ENCODE data around the gene ADGRD1.

ADGRD1 gene

DNA sequence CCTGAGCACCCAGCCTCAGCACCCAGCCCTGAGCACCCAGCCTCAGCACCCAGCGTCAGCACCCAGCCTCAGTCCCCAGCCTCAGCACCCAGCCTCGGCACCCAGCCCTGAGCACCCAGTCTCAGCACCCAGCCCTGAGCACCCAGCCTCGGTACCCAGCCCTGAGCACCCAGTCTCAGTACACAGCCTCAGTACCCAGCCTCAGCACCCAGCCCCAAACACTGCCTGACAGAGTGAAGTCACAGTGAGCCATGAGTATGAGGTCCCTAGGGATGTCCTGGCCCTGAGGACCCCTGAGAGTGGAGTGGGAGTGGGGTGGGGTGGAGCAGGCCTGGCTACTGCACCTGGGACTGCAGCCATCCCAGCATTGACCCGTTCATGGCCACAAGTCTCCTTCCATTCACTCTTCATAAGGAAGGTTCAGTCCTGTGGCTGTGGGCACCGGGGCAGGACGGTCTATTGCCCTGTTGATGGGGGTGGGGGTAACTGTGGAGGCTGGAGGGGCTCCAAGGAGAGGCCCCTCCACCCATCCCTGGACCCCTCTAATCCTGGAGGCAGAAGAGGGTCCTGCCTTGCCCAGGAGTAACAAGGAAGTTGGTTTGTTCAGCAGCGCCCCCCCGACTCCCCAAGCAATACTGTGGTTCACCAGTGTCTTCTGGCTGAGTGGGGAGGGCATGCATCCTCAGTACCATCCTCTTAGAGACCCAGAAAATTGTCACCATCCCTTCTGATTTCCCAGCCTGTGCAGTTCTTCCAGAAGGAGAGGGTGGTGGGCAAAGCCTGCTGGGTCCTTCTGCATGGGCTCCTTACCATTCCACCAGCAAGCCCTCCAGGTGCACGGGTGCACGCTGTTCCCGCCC, 140.5 kb downstream of the ADGRD1 start:
- H3K4me3 ChIP-seq (ENCODE audit: low read depth, low read length): no peak overlapping the region
- ChIA-PET CTCF (no interaction called here), POLR2A (no interaction called here)
- no peak for DNase-seq (ENCODE audit: low read depth, low spot score)
- TF ChIP-seq, protein P1, sequence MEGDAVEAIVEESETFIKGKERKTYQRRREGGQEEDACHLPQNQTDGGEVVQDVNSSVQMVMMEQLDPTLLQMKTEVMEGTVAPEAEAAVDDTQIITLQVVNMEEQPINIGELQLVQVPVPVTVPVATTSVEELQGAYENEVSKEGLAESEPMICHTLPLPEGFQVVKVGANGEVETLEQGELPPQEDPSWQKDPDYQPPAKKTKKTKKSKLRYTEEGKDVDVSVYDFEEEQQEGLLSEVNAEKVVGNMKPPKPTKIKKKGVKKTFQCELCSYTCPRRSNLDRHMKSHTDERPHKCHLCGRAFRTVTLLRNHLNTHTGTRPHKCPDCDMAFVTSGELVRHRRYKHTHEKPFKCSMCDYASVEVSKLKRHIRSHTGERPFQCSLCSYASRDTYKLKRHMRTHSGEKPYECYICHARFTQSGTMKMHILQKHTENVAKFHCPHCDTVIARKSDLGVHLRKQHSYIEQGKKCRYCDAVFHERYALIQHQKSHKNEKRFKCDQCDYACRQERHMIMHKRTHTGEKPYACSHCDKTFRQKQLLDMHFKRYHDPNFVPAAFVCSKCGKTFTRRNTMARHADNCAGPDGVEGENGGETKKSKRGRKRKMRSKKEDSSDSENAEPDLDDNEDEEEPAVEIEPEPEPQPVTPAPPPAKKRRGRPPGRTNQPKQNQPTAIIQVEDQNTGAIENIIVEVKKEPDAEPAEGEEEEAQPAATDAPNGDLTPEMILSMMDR (IDR thresholded peaks at IDR 0.05; ENCODE audit: insufficient read depth, low read length, missing control alignments): no peak

DNA sequence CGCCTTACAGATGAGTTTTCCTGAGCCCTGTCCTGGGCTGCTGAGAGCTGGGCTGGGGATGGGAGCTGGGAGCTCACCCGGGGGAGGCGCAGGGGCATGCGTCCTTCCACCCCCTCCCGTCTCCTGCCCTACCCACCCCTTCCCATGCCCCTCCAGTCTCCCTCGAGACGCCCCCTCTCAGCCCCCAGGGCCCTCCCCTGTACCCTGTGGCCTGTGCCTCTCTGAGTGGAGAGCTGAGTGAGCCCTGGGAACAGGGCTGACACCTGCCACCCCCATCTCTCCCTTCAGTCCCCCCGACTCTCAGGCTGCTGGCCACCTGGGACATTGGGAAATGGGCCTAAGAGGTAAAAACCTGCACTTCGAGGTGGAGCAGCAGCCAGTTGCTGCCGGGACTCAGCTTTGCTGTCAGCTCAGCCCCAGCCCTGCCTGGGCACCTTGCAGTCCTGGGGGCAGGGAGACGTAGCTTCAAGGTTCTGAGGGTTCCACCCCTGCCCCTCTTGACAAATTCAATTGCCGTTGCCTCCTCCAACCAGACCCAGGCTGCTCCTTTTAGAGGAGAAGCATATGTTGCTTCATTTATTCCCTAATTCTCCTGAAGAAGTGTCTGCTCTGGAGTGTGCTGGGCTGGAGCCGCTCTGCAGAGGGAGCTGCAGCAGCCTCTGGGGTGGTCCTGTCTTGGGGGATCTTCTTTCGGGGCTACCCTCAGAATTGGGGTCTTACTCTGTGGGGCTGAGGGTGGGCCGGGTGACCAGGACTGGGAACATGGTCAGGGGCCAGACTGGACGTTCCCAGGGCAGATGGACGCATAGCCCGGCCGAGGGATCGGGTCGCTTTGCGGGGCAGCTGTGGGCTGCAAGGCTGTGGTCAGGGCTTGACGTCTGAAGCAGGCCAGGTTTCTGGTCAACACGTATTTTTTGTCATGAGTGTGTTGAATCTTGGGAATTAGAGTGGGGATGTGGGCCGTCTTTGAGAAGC, 141.4 kb downstream of the ADGRD1 start:
- TF ChIP-seq, protein P1 (IDR thresholded peaks at IDR 0.05; ENCODE audit: insufficient read depth, low read length, missing control alignments): no peak
- no peak overlapping the region for H3K4me3 ChIP-seq (ENCODE audit: low read depth, low read length)
- ChIA-PET CTCF (no interaction called here), POLR2A (no interaction called here)
- no peak for DNase-seq (ENCODE audit: low read depth, low spot score)

DNA sequence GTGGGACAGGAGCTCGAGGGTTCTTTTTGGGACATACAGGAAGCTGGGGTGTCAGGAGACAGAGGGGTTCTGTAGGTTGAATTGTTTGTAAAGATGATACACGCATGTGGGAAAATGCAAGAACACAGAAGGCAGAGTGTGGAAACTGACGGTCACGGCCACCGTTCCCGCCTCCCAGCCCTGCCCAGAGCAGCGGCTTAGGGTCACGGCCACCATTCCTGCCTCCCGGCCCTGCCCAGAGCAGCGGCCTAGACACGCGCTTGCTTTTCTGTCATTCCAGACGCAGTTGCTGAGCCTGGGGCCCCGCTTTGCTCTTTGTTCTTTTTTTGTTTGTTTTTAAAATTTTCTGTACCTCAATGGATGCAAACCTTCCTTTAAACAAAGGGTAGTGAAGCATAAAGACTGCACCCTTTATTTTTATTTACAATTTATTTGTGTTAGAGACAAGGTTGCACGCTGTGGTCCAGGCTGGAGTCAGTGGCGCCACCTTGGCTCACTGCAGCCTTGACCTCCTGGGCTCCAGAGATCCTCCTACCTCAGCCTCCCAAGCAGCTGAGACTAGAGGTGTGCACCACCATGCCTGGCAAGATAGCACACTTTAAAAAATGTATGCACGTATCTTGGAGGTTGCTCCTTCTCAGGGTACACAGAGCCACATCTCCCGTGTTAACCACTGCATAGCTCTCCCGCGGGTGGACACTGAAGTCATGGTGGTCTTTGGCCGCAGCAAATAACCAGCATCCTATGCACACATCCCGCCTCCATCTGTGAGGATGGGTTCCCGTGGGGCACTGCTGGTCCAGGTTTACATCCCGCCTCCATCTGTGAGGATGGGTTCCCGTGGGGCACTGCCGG, 142.3 kb downstream of the ADGRD1 start:
- DNase-seq (ENCODE audit: low read depth, low spot score): no peak
- H3K4me3 ChIP-seq (ENCODE audit: low read depth, low read length): no peak overlapping the region
- ChIA-PET CTCF (no interaction called here), POLR2A (no interaction called here)
- TF ChIP-seq, protein P1 (IDR thresholded peaks at IDR 0.05; ENCODE audit: insufficient read depth, low read length, missing control alignments): no peak

DNA sequence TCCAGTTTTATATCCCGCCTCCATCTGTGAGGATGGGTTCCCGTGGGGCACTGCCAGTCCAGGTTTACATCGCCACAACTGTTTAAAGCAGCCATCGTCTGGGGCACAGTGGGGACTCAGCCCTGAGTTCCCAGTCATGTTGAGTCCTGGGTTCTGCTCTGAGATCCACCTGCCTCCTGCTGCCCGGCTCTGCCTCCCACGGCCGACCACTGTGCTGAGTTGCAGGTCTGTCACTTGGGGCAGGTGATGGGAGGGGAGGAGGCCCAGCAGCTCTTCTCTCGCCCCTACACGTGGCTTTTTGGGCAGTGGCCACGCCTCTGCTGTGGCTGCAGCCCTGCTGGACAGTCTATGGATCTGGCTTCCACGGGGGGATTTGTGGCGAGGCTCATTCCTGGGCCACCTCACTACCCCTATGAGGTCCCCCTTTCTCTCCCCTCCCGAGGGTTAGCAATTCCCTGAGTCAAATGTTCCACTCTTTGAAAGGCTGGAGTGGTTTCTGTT, 143.0 kb downstream of the ADGRD1 start:
- TF ChIP-seq, protein P1 (IDR thresholded peaks at IDR 0.05; ENCODE audit: insufficient read depth, low read length, missing control alignments): no peak
- no peak overlapping the region for H3K4me3 ChIP-seq (ENCODE audit: low read depth, low read length)
- POLR2A ChIA-PET: no interaction called here
- no peak for DNase-seq (ENCODE audit: low read depth, low spot score)
- CTCF ChIA-PET: no interaction called here

DNA sequence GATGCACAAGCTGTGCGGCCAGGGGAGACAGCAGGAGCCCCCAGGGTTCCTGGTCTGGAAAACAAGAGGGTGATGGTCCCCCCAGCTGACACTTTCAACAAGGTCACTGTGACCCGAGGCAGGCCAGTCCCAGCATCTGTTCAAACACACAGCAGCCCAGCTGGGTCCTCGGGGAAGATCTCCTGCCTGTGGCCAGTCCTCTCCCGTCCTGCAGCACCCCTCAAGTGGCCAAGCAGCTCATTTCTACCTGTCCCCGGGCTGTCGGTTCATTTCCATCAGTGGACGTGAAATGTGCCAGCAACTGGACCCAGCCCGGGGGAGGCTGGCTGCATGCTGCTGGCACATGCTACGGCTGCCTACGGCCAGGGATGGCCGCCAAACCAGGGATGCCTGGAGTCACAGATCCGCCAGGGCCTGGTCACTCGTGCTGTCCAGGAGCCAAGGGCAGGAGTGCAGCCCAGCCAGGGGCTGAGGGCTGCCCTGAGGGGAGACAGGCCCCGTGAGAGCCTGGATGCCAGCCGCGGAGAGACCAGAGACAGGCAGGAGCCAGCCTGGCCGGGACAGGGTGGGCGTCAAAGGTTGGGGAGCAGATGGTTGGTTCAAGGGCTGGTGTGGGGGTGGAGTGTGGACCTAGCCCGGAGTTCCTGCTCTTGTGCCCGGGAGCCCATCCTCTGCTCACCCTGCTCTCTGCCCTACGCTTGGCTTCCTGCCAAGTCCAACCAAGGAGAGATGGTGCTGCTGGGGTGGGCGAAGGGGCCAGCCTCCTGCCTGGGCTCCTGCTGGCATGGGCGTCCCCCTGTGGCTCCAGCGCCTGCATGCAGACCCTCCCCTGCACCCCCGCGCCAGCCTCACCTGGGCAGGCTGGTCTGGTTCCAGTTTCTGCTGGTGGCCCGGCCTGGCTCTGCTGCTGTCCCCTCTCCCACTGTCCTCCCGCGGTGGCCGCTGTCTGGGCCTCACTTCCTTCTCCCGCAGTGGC, 143.8 kb downstream of the ADGRD1 start:
- CTCF ChIA-PET: no interaction called here

More for the DNA sequence above, 143.8 kb downstream of the ADGRD1 start:
- POLR2A ChIA-PET: no interaction called here
- TF ChIP-seq, protein P1 (IDR thresholded peaks at IDR 0.05; ENCODE audit: insufficient read depth, low read length, missing control alignments): no peak
- H3K4me3 ChIP-seq (ENCODE audit: low read depth, low read length): no peak overlapping the region
- DNase-seq (ENCODE audit: low read depth, low spot score): no peak

Measured in AG04449 (cell line).